ENCODE measurements around the gene RHOV.

The RHOV gene

DNA sequence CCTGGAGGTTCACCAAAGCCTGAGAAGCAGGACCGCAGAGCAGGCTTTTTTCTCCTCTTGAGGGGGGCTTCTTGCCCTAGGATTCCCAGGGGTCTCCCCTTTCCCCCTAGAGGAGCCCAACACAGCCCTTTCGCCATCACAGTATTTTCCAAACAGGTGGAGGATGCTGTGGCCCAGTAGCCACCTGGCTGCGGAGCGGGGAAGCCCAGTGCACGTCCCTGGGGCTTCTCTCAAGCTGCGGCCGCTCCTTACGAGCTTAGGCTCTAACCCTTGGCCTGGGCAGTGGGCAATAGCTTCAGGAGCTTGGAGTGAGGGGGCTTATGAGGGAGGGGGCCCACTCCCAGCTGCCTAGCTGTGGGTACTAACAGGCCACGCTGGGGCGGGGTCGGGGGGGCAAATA lies 43.6 kb upstream of the RHOV start:
- no peak overlapping the region for H3K4me3 ChIP-seq (replicated peaks; ENCODE audit: low read depth, low read length)
- TF ChIP-seq, protein P1, sequence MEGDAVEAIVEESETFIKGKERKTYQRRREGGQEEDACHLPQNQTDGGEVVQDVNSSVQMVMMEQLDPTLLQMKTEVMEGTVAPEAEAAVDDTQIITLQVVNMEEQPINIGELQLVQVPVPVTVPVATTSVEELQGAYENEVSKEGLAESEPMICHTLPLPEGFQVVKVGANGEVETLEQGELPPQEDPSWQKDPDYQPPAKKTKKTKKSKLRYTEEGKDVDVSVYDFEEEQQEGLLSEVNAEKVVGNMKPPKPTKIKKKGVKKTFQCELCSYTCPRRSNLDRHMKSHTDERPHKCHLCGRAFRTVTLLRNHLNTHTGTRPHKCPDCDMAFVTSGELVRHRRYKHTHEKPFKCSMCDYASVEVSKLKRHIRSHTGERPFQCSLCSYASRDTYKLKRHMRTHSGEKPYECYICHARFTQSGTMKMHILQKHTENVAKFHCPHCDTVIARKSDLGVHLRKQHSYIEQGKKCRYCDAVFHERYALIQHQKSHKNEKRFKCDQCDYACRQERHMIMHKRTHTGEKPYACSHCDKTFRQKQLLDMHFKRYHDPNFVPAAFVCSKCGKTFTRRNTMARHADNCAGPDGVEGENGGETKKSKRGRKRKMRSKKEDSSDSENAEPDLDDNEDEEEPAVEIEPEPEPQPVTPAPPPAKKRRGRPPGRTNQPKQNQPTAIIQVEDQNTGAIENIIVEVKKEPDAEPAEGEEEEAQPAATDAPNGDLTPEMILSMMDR (IDR thresholded peaks at IDR 0.05; ENCODE audit: low read length, missing control alignments): no peak
- DNase-seq (ENCODE audit: low read depth): no peak

DNA sequence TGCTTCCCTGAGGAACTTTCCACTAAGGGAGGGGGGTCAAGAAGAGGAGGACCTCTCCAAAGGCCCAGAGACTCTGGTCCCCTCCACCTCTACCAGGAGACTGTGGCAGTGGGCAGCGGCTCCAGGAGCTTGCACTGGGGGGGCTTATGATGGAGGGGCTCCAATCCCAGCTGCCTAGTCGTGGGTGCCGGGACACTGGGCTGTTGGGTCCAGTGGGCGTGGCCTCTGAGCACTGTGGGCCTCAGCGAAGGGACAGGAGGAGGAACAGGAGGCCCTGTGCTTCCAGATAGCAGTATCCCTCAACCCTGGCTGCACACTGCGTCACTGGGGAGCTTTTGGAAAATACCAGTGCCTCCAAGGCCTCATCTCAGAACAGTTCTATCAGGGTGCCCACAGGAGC lies 41.6 kb upstream of the RHOV start:
- no peak overlapping the region for H3K4me3 ChIP-seq (replicated peaks; ENCODE audit: low read depth, low read length)
- TF ChIP-seq, protein P1 (IDR thresholded peaks at IDR 0.05; ENCODE audit: low read length, missing control alignments): no peak
- no peak for DNase-seq (ENCODE audit: low read depth)

DNA sequence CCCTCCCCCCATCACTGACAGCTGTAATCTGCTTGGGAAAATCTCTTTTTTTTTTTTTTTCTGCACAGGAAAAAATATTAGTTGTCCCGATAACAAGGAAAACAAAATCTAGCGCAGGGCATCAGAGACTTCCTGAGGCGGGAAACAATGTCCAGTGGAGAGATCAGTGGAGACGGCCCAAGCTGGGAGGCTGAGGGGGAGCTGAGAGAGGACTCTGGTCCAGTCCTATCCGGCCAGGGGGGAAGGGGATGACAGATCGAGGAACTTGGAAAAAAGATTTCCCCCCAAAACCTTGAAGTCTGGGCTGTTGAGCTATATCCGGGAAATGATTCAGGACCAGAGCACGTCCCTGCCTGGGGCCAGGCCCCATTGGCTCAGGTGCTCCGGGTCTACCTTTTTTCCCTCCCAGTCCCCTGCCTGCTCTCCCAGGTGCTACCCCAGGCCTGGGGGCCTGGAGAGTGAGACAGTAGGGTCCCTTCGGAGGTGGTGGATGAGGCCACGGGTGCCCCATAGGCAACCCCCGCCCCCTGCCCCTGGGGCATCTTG lies 41.2 kb upstream of the RHOV start:
- no peak for DNase-seq (ENCODE audit: low read depth)

DNA sequence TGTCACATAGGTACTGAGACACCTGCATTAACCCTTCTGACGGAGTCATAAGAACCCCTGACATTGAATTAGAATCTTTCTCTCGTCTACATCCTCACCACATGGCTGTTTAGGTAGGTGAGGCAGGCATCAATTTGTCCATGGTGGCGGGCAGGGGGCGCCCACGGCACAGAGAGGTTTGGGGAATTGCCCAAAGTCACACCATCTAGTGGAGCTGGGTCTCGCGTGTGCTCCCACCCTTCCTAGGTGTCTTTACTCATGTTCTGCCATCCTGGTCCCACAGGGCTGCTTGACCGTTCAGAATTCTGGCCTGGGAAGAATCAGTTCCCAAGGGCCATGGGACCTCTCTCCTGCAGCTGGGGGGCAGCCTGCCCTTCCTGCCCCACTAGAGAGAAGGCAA lies 40.5 kb upstream of the RHOV start:
- no peak for DNase-seq (ENCODE audit: low read depth)
- no peak overlapping the region for H3K4me3 ChIP-seq (replicated peaks; ENCODE audit: low read depth, low read length)
- TF ChIP-seq, protein P1 (IDR thresholded peaks at IDR 0.05; ENCODE audit: low read length, missing control alignments): no peak

More for the DNA sequence above, 41.2 kb upstream of the RHOV start:
- TF ChIP-seq, protein P1 (IDR thresholded peaks at IDR 0.05; ENCODE audit: low read length, missing control alignments): no peak
- no peak overlapping the region for H3K4me3 ChIP-seq (replicated peaks; ENCODE audit: low read depth, low read length)

DNA sequence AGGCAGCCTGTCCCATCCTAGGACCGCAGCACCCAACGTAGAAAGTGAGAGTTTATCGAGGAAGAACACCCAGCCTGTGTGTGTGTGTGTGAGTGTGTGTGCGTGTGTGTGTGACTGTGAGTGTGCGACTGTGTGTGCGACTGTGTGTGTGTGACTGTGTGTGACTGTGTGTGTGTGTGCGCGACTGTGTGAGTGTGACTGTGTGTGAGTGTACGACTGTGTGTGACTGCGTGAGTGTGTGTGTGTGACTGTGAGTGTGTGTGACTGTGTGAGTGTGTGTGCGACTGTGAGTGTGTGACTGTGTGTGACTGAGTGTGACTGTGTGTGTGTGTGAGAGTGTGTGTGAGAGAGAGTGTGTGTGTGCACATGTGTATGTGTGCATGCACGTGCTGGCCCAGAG lies 40.0 kb upstream of the RHOV start:
- no peak for DNase-seq (ENCODE audit: low read depth)
- TF ChIP-seq, protein P1 (IDR thresholded peaks at IDR 0.05; ENCODE audit: low read length, missing control alignments): no peak
- no peak overlapping the region for H3K4me3 ChIP-seq (replicated peaks; ENCODE audit: low read depth, low read length)

DNA sequence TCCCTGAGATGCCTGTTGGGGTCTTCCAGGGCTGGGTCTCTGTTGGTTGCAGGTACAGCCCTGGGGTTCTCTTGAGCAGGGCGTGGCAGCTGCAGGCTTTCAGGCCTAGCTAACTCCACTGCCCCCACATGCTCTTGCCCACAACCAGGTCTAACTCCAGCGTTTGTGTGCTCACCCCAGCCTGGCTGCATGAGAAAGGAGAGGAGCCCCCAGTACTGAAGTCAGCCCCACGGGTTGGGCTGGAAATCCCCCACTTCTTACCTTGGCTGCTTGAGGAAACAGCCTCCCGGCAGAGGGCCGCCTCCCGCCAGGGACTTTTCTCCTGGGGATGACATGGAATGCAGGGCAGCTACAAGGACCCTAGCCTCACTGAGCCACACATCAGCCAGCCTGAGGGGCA lies 38.4 kb upstream of the RHOV start:
- DNase-seq (ENCODE audit: low read depth): no peak
- no peak overlapping the region for H3K4me3 ChIP-seq (replicated peaks; ENCODE audit: low read depth, low read length)
- TF ChIP-seq, protein P1 (IDR thresholded peaks at IDR 0.05; ENCODE audit: low read length, missing control alignments): no peak

DNA sequence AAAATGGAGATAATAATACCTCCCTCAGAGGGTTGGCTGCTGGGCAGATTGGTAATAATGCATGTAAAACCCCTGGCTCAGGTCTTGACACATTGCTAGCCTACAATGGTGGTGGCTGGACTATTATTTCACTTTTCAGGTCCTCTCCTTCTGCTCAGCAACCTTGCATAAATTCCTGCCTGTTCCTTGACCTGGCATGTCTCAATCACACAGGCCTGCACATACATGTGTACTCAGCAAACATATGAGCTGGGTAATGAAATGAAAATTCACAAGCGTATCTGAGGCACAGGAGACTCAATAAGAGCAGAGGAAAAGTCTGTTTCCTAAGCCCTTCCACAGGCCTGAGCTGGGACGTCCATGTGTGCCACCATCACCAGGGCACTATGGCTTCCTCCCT lies 37.7 kb upstream of the RHOV start:
- no peak overlapping the region for H3K4me3 ChIP-seq (replicated peaks; ENCODE audit: low read depth, low read length)
- DNase-seq (ENCODE audit: low read depth): no peak
- TF ChIP-seq, protein P1 (IDR thresholded peaks at IDR 0.05; ENCODE audit: low read length, missing control alignments): no peak
